HL-60 (cell line): ENCODE results near the gene ELMO1.
A peak's percentile ranks its signal among the peaks of the same experiment; 100 is the strongest.

Experiments used
- DNase-seq, 2 experiments: peaks; one replicate each; pipeline ENCODE4 v3.0.0-alpha.2; 2010 to 2020; ENCODE audit warnings: low read depth in 1 of 2, low spot score in 1 of 2
- H3K27ac ChIP-seq: fragments of 250-450 bp; sonication (Bioruptor Pico); replicated peaks from 2 replicates; pipeline ENCODE4 v1.5.1; 2020; ENCODE audit warnings: mild to moderate bottlenecking, moderate library complexity
- H3K27me3 ChIP-seq: fragments of 250-450 bp; sonication (Bioruptor Pico); 2 replicates; pipeline ENCODE4 v1.5.1; 2021; ENCODE audit warnings: mild to moderate bottlenecking, moderate library complexity; ENCODE audit not compliant: insufficient read depth, poor library complexity, severe bottlenecking
- H3K4me3 ChIP-seq: replicated peaks from 2 replicates; pipeline ENCODE4 v1.5.1; 2011; ENCODE audit warnings: mild to moderate bottlenecking, control low read depth, low read length; ENCODE audit not compliant: insufficient read depth
- CTCF ChIP-seq: IDR thresholded peaks from one replicate; pipeline ENCODE4 v1.5.1; 2011; ENCODE audit warnings: low read length, control low read depth, inconsistent platforms; ENCODE audit not compliant: insufficient read depth
- GABPA ChIP-seq: IDR thresholded peaks from 2 replicates; pipeline ENCODE4 v1.6.1; 2012; ENCODE audit warnings: low read depth
- POLR2AphosphoS5 ChIP-seq: IDR thresholded peaks from 2 replicates; pipeline ENCODE4 v1.6.1; 2012; ENCODE audit warnings: low read depth
- SPI1 ChIP-seq: IDR thresholded peaks from 2 replicates; pipeline ENCODE4 v1.6.1; 2012; ENCODE audit warnings: low read depth, mild to moderate bottlenecking, borderline replicate concordance
- TF ChIP-seq, protein P1 (sequence below): IDR thresholded peaks from 2 replicates; pipeline ENCODE4 v1.6.1; 2012; ENCODE audit warnings: low read depth; ENCODE audit not compliant: insufficient replicate concordance

ELMO1 gene

GRCh38 chr7:37318541-37318940, 130.1 kb downstream of the ELMO1 start:
- TF ChIP-seq SPI1 = no peak
- no peak for TF ChIP-seq CTCF
- TF ChIP-seq GABPA = no peak
- no peak for TF ChIP-seq POLR2AphosphoS5
- TF ChIP-seq, protein P1, sequence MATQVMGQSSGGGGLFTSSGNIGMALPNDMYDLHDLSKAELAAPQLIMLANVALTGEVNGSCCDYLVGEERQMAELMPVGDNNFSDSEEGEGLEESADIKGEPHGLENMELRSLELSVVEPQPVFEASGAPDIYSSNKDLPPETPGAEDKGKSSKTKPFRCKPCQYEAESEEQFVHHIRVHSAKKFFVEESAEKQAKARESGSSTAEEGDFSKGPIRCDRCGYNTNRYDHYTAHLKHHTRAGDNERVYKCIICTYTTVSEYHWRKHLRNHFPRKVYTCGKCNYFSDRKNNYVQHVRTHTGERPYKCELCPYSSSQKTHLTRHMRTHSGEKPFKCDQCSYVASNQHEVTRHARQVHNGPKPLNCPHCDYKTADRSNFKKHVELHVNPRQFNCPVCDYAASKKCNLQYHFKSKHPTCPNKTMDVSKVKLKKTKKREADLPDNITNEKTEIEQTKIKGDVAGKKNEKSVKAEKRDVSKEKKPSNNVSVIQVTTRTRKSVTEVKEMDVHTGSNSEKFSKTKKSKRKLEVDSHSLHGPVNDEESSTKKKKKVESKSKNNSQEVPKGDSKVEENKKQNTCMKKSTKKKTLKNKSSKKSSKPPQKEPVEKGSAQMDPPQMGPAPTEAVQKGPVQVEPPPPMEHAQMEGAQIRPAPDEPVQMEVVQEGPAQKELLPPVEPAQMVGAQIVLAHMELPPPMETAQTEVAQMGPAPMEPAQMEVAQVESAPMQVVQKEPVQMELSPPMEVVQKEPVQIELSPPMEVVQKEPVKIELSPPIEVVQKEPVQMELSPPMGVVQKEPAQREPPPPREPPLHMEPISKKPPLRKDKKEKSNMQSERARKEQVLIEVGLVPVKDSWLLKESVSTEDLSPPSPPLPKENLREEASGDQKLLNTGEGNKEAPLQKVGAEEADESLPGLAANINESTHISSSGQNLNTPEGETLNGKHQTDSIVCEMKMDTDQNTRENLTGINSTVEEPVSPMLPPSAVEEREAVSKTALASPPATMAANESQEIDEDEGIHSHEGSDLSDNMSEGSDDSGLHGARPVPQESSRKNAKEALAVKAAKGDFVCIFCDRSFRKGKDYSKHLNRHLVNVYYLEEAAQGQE = no peak
- Histone ChIP-seq H3K4me3 (no peak overlapping the region), H3K27ac (no peak overlapping the region; the same call in 1 of the 2 replicates), H3K27me3 (no peaks in the 10 kb centered on the region)
- DNase-seq = no peak

- Histone ChIP-seq H3K27me3 (no peaks in the 10 kb centered on the region), H3K4me3 (no peak overlapping the region), H3K27ac (no peak overlapping the region)
- TF ChIP-seq SPI1 = 0 out of 2 replicates have a peak, but pooled peaks have one; percentile 4
- TF ChIP-seq, protein P1 = no peak
- DNase-seq = no peak
Observed at GRCh38 chr7:37315772-37316715, 132.6 kb downstream of the ELMO1 start.

DNA sequence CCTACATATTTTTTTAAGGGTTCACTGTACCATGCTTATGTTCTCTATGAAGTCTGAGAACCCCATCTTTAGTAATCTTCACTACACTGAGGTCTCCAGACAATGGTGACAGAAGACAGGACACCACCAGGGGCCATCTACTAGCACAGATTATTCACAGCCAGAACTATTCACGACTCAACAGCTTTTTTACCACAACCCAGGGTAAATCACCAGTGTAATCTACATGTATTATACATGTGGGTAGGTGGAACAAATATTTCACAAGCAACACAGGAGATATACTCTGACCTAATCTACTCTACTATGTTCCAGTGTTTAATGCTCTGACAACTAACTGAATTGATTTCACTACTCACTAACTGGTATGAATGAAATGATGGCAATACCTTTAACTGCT, 136.1 kb downstream of the ELMO1 start:
- Histone ChIP-seq H3K4me3 (no peak overlapping the region), H3K27me3 (no peaks in the 10 kb centered on the region), H3K27ac (no peak overlapping the region)
- no peak for TF ChIP-seq CTCF
- TF ChIP-seq, protein P1 = no peak
- TF ChIP-seq SPI1 = no peak
- no peak for DNase-seq
